SK-N-MC (cell line): ENCODE measurements around the gene GPAM.

Source experiments
- DNase-seq: peaks from one replicate; pipeline ENCODE4 v3.0.0-alpha.2; 2011; ENCODE audit warnings: low read depth, low spot score
- H3K27ac ChIP-seq: fragments of 200-600 bp; sonication (generic); 2 replicates; pipeline ENCODE4 v1.5.1; 2016; ENCODE audit warnings: mixed run types
- H3K36me3 ChIP-seq: fragments of 200-600 bp; sonication (generic); 2 replicates; pipeline ENCODE4 v1.6.1; 2017; ENCODE audit warnings: antibody characterized with exemption, low read length, mixed read lengths; ENCODE audit not compliant: insufficient read depth
- H3K4me3 ChIP-seq: fragments of 200-600 bp; sonication (generic); 2 replicates; pipeline ENCODE4 v1.5.1; 2016
- H3K9ac ChIP-seq: fragments of 200-600 bp; sonication (generic); 2 replicates; pipeline ENCODE4 v1.8.0; 2017; ENCODE audit warnings: mixed run types, mixed read lengths; ENCODE audit not compliant: insufficient read length
- H3K9me3 ChIP-seq: fragments of 200-600 bp; sonication (generic); 2 replicates; pipeline ENCODE4 v1.6.1; 2017; ENCODE audit warnings: low read depth, mild to moderate bottlenecking, antibody characterized with exemption, low read length, moderate library complexity, mixed read lengths
- EZH2 ChIP-seq: fragments of 200-600 bp; sonication (generic); IDR thresholded peaks from one replicate; pipeline ENCODE4 v1.6.1; 2017; ENCODE audit warnings: antibody characterized with exemption
- FOXP2 ChIP-seq: optimal IDR thresholded peaks from 2 replicates; pipeline ENCODE3; 2011; ENCODE audit warnings: mild to moderate bottlenecking, moderate library complexity; ENCODE audit not compliant: insufficient read depth; ENCODE audit errors: extremely low read length, control extremely low read depth
- POLR2AphosphoS5 ChIP-seq: IDR thresholded peaks from 2 replicates; pipeline ENCODE4 v1.6.1; 2012; ENCODE audit warnings: mild to moderate bottlenecking, low read depth, low read length, borderline replicate concordance

Gene GPAM

DNA sequence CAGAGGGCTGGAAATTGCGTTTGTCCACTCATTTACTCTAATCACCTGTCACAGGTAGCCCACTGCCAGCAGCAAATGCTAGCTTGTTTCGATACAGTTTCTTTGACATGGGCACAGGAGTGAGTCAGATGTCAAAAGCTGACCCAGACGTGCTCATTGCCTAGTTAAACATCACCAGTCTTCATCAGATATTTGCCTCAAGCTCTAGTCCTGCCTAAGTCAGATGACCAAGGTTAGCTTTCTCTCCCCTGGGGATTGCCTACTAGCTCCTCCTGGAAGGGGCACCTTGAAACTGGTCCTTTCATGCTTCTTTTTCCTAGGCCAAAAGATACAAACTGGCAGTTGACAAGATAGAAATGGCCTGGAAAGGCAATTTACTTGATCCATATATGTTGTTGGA, 35.2 kb downstream of the GPAM start:
- no peak overlapping the region for H3K9ac ChIP-seq

GRCh38 chr10:112146799-112147198, 36.8 kb downstream of the GPAM start:
- TF ChIP-seq EZH2 (no peak), POLR2AphosphoS5 (no peak), FOXP2 (no peak)
- H3K4me3 ChIP-seq = no peak overlapping the region

More for the DNA sequence above, 35.2 kb downstream of the GPAM start:
- no peak for DNase-seq
- H3K36me3 ChIP-seq = no peaks in the 10 kb centered on the region
- TF ChIP-seq POLR2AphosphoS5 = no peak
- TF ChIP-seq FOXP2 = no peak
- H3K9me3 ChIP-seq = no peaks in the 10 kb centered on the region
- H3K4me3 ChIP-seq = no peak overlapping the region
- H3K27ac ChIP-seq = no peak overlapping the region

GRCh38 chr10:112145263-112145662, 38.3 kb downstream of the GPAM start:
- TF ChIP-seq EZH2 (no peak), FOXP2 (no peak), POLR2AphosphoS5 (no peak)
- no peak overlapping the region for H3K27ac ChIP-seq
- no peak overlapping the region for H3K4me3 ChIP-seq
- no peaks in the 10 kb centered on the region for H3K36me3 ChIP-seq
- H3K9ac ChIP-seq = no peak overlapping the region
- no peaks in the 10 kb centered on the region for H3K9me3 ChIP-seq
- no peak for DNase-seq

More at GRCh38 chr10:112146799-112147198, 36.8 kb downstream of the GPAM start:
- Histone ChIP-seq H3K9ac (no peak overlapping the region), H3K36me3 (no peaks in the 10 kb centered on the region), H3K9me3 (no peaks in the 10 kb centered on the region), H3K27ac (no peak overlapping the region)
- no peak for DNase-seq

- no peak overlapping the region for H3K4me3 ChIP-seq
- H3K9me3 ChIP-seq = no peaks in the 10 kb centered on the region
- no peak overlapping the region for H3K9ac ChIP-seq
- no peak overlapping the region for H3K27ac ChIP-seq
- DNase-seq = no peak
- no peak for TF ChIP-seq FOXP2
- no peak for TF ChIP-seq EZH2
- no peak for TF ChIP-seq POLR2AphosphoS5
- H3K36me3 ChIP-seq = no peaks in the 10 kb centered on the region
These were observed 40.1 kb downstream of the GPAM start for GRCh38 chr10:112143420-112143819.

DNA sequence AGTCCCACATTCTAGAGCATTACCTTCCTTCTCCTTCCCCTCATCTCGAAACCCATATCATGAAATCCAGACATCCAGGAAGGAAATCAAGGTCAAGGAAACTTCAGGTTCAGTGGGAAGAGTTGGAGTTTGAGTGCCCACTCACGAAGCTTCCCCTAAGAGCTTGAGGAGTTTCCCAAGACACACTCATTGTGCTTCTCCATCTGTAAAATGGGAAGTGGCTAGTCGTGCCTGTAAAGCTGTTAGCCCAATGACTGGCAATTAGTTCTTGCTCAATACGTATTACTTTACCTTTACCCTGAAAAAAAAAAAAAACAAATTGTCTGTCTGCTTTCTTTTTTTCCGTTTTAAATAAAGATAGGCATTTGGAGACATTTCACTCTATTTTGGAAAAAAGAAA, 42.3 kb downstream of the GPAM start:
- H3K4me3 ChIP-seq = no peak overlapping the region
- no peak for DNase-seq
- no peaks in the 10 kb centered on the region for H3K36me3 ChIP-seq
- H3K9me3 ChIP-seq = no peaks in the 10 kb centered on the region
- TF ChIP-seq POLR2AphosphoS5 = no peak
- no peak for TF ChIP-seq FOXP2
- TF ChIP-seq EZH2 = no peak
- H3K27ac ChIP-seq = no peak overlapping the region
- H3K9ac ChIP-seq = no peak overlapping the region

GRCh38 chr10:112140110-112140970, 43.2 kb downstream of the GPAM start:
- Histone ChIP-seq H3K4me3 (no peak overlapping the region), H3K9me3 (no peaks in the 10 kb centered on the region), H3K36me3 (no peaks in the 10 kb centered on the region), H3K9ac (no peak overlapping the region), H3K27ac (no peak overlapping the region)
- no peak for TF ChIP-seq FOXP2
- no peak for TF ChIP-seq POLR2AphosphoS5
- TF ChIP-seq EZH2 = no peak
- no peak for DNase-seq

- Histone ChIP-seq H3K36me3 (no peaks in the 10 kb centered on the region), H3K9me3 (no peaks in the 10 kb centered on the region), H3K9ac (no peak overlapping the region), H3K27ac (no peak overlapping the region), H3K4me3 (no peak overlapping the region)
- no peak for DNase-seq
- TF ChIP-seq FOXP2 = no peak
- TF ChIP-seq EZH2 = no peak
- TF ChIP-seq POLR2AphosphoS5 = no peak
These were observed 44.4 kb downstream of the GPAM start for GRCh38 chr10:112139176-112139575.

- no peak overlapping the region for H3K9ac ChIP-seq
These were observed 46.2 kb downstream of the GPAM start for GRCh38 chr10:112137154-112137987.

More at GRCh38 chr10:112137154-112137987, 46.2 kb downstream of the GPAM start:
- TF ChIP-seq FOXP2 = no peak
- DNase-seq = no peak
- Histone ChIP-seq H3K4me3 (no peak overlapping the region), H3K9me3 (no peaks in the 10 kb centered on the region), H3K27ac (no peak overlapping the region), H3K36me3 (no peaks in the 10 kb centered on the region)
